Choroid plexus epithelial cell (primary cell): Measurements from ENCODE around the gene ELOB.

Source experiments
- DNase-seq: peaks from one replicate; pipeline ENCODE4 v3.0.0-alpha.2; 2010; ENCODE audit warnings: low read depth
- H3K4me3 ChIP-seq: 2 replicates; pipeline ENCODE4 v1.5.1; 2011; ENCODE audit warnings: low read depth, mild to moderate bottlenecking, control low read depth, low read length, moderate library complexity
- TF ChIP-seq, protein P1 (sequence below): conservative IDR thresholded peaks from 2 replicates; pipeline ENCODE4 v1.5.1; 2011; ENCODE audit warnings: low read depth, mild to moderate bottlenecking, control low read depth, inconsistent platforms, low read length, moderate library complexity

The ELOB gene

DNA sequence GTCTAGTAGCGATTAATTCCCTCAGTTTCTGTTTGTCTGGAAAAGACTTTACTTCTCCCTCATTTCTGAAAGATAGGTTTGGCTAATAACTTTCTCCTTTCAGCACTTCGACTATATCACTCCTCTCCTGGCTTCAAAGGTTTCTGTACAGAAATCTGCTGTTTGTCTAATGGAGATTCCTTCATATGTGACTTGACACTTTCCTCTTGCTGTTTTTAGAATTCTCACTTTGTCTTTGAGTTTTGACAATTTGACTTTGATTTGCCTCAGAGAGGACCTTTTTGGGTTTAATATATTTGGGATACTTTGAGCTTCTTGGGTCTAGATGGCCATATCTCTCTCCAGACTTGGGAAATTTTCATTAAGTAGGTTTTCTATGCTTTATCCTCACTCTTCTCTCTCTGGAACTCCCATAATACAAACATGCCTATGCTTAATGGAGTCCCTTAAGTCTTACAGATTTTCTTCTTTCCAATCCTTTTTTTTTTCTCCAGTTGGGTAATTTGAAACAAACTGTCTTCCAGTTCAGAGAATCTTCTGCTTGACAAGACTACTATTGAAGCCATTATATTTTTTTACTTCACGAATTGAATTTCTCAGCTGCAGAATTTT, 32.2 kb upstream of the ELOB start:
- TF ChIP-seq, protein P1, sequence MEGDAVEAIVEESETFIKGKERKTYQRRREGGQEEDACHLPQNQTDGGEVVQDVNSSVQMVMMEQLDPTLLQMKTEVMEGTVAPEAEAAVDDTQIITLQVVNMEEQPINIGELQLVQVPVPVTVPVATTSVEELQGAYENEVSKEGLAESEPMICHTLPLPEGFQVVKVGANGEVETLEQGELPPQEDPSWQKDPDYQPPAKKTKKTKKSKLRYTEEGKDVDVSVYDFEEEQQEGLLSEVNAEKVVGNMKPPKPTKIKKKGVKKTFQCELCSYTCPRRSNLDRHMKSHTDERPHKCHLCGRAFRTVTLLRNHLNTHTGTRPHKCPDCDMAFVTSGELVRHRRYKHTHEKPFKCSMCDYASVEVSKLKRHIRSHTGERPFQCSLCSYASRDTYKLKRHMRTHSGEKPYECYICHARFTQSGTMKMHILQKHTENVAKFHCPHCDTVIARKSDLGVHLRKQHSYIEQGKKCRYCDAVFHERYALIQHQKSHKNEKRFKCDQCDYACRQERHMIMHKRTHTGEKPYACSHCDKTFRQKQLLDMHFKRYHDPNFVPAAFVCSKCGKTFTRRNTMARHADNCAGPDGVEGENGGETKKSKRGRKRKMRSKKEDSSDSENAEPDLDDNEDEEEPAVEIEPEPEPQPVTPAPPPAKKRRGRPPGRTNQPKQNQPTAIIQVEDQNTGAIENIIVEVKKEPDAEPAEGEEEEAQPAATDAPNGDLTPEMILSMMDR, result no peak

DNA sequence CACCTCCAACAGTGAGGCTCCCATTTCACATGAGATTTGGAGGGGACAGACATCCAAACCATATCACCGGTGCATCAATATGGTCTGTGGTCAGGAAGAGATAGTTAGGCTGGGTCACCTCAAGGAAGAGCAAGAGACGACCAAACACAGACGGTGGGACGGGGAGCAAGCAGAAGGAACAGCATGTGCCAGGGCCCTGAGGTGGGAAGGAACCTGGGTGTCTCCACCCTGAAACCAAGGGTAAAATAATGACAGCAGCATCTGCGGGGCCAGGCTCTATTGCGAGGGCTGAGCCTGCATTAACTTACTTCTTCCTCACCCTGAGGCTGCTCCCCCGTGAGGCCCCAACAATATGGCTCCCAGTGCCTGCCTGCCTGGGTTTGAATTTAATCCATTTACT, 31.1 kb upstream of the ELOB start:
- DNase-seq, result no peak
- TF ChIP-seq, protein P1, result no peak
- H3K4me3 ChIP-seq, result no peak overlapping the region

More for the DNA sequence above, 32.2 kb upstream of the ELOB start:
- H3K4me3 ChIP-seq, result no peak overlapping the region
- DNase-seq, result no peak

DNA sequence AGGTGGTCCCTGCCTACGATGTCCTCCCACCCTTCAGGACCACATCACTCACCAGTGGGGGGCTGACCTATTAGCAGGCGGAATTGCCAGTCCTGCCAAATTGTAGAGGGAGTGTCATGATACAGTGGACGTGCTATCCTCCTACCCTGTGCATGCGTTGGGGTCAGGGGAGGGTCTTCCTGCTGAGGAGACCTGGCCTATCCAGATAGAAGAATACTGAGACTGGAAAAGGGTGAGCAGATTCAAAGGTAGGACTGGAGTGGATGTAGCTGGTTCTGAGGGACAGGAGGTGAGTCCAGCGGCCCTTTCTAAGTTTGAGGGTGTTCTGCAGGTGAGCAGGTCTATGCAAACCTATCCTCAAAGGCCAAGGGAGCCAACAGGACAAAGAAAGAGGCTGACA, 29.2 kb upstream of the ELOB start:
- TF ChIP-seq, protein P1, result no peak
- no peak for DNase-seq
- no peak overlapping the region for H3K4me3 ChIP-seq

DNA sequence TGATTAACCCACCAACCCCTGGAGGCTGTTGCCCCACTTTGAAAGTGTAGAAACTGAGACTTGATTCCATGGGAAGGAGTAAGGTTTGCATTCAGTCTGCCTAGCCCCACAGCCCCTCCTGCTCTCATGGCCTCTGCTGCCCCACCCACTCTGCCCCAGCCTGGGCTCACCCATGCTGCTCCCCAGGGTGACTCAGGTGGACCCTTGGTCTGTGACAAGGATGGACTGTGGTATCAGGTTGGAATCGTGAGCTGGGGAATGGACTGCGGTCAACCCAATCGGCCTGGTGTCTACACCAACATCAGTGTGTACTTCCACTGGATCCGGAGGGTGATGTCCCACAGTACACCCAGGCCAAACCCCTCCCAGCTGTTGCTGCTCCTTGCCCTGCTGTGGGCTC, 27.6 kb upstream of the ELOB start:
- TF ChIP-seq, protein P1, result no peak
- no peak for DNase-seq
- H3K4me3 ChIP-seq, result no peak overlapping the region

DNA sequence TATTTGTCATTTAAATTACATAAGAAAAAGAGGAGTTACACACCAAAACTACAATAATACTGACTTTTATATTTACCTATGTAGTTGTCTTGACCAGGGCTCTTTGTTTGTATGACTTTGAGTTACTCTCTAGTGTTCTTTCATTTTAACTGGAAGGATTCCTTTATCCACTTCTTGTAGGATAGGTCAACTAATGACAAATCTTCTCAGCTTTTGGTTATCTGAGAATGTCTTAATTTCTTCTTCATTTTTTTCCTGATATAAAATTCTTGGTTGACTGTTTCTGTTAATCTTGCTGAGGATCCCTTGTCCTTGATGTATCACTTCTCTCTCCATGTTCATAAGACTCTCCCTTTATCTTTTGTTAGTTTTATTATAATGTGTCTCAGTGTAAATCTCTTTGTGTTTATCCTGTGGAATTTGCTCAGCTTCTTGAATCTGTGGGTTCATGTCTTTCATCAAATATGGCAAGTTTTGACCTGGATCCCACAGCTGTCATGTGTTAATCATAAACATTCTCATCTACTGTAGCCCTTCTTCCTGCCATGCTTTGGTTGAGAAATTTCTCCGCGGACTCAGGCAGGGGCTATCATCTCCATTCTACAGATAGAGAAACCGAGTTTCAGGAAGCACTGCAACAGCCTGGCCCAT, 26.6 kb upstream of the ELOB start:
- no peak overlapping the region for H3K4me3 ChIP-seq
- no peak for DNase-seq
- TF ChIP-seq, protein P1, result no peak

DNA sequence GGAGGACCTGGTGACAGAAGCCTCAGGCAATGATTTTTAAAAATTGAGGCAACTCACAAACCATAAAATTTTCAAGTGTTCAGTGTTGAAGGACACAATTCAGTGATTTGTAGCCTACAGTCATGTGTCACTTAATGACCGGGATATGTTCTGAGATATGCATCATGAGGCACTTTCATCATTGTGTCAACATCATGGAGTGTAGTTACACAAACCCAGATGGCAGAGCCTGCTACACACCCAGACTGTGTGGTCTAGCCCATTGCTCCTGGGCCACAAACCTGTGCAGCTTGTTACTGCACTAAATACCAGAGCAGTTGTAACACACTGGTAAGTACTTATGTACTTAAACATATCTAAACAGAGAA, 22.8 kb upstream of the ELOB start:
- TF ChIP-seq, protein P1, result no peak
- DNase-seq, result peak; percentile 19

More for the DNA sequence above, 22.8 kb upstream of the ELOB start:
- no peak overlapping the region for H3K4me3 ChIP-seq
